NCI-H524 (cell line): ENCODE data around the gene MAGEF1.

ENCODE experiments used
- DNase-seq, 2 experiments: peaks; one replicate each; lab custom pipeline; 2025; lab: John Stamatoyannopoulos, UW

MAGEF1 gene

GRCh38 chr3:184670091-184670602 is 41.7 kb downstream of the MAGEF1 start:
- DNase-seq = no peak

- DNase-seq = no peak
These were observed 42.3 kb downstream of the MAGEF1 start for GRCh38 chr3:184669578-184669977.

DNA sequence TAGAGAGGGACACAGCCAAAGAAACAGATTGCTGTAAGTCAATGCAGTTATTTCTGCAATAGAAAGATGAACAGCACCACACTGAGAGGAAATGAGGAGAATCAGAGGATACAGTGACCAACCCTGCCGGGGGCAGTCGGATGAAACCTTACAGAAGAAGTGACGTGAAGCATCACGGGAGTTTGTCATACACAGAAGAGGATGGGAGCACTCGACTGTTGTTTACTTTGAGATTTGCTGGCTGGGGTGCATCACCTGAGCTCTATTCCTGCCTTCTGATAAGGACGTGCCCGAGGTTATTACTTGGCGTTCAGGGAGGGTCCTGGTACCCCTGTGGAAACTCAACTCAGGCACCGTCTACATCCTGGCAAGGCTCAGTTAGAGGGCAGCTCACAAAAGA is 45.4 kb downstream of the MAGEF1 start:
- DNase-seq = no peak

DNA sequence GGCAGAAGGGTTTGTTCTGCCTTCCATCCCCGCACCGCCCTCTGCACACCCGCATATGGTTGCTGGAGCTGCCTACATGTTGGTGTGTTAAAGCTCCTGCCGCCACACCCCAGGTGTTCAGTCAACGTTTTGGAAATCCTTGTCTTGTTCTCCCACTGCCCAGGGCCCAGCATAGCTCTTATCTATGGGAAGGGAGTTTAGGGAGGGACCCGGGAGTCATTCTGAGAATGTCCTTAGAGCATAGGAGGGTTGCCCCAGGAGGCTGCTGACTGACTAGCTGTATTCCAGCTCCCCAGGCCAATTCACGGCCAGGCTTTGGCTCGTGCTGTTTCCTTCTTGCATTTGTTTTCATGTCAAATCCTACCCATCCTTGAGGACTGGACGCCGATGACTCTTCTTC is 46.8 kb downstream of the MAGEF1 start:
- DNase-seq = no peak

- DNase-seq = no peak
These were observed 48.1 kb downstream of the MAGEF1 start for GRCh38 chr3:184663756-184664155.

DNA sequence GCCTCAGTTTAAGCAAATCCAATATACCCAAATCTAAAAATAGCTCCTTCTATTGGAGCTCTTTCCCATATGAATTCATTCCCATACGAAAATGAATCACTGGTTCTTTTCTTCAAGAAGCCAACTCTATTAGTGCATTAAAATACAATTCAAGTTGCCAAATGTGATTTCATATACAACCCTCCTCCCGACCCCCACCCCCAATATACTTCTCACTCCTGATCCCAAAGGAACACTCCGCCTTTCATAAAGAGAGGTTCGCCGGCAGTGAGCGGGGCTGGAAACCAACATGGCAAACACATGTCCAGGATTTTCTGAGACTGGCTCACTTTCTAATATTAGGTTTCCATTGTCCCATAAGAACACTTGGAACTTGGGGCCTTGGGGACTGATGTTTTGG is 48.5 kb downstream of the MAGEF1 start:
- no peak for DNase-seq

GRCh38 chr3:184662187-184662586 is 49.7 kb downstream of the MAGEF1 start:
- no peak for DNase-seq

DNA sequence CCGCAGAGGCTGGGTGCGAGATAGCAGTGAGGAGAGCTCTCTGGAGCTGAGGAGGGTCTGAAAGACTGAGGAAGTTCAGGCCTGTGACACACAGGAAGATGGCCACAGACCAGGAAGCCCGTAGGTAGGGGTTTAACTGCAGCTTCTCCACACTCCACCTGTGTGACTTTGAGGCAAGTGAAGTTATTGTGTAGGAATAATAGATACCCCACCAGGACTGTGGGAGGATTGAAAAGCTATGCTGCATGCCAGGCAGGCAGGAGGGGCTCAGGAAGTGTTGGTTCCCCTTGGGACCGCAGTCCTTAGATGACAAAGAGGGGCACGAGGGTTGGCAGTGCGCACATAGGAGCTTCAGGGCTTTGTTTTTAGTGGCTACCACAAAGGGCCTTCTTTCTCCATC is 50.9 kb downstream of the MAGEF1 start:
- no peak for DNase-seq
